ENCODE measurements around the gene RGR. TPM values are rescaled to one million over a fixed set of nuclear protein-coding genes. Genes with fewer than 3 reads are reported as not detected.

RGR gene
- total RNA-seq, 2 donors from 2014 or later = not detected

GRCh38 chr10:84261236-84261915 lies 16.5 kb downstream of the RGR start:
- TF ChIP-seq CTCF (IDR thresholded peaks at IDR 0.05) (no peak), POLR2A (IDR thresholded peaks at IDR 0.05) (no peak)
- WGBS, 2 donors = 80 to 82% methylated on average over 6 to 7 of the region's 7 CpGs
- intact Hi-C loops (cut with DNase I) = loop anchor here (5.0 to 10.0 kb wide), 2 partner anchors 113 to 281 kb away; no protein-coding TSS in a partner anchor

GRCh38 chr10:84262190-84262956 lies 17.5 kb downstream of the RGR start:
- H3K27ac ChIP-seq = no peak overlapping the region
- DNase-seq (no peak), ATAC-seq (no peak)
- no peaks in the 10 kb centered on the region for H3K27me3 ChIP-seq
- no peaks in the 10 kb centered on the region for H3K4me1 ChIP-seq
- intact Hi-C loops (cut with DNase I) = loop anchor here (5.0 to 10.0 kb wide), 2 partner anchors 112 to 280 kb away; no protein-coding TSS in a partner anchor
- no peak overlapping the region for H3K4me3 ChIP-seq
- no peaks in the 10 kb centered on the region for H3K9me3 ChIP-seq
- no peaks in the 10 kb centered on the region for H3K36me3 ChIP-seq (replicated peaks in 1 of 2; ENCODE audit: insufficient read depth in 1 of 2, low read depth in 2 of 2)
- no peak for TF ChIP-seq POLR2A (IDR thresholded peaks at IDR 0.05)
- no peak for TF ChIP-seq CTCF (IDR thresholded peaks at IDR 0.05)
- WGBS, 2 donors = 56 to 70% methylated on average over 13 of the region's 13 CpGs

More at GRCh38 chr10:84261236-84261915, 16.5 kb downstream of the RGR start:
- Histone ChIP-seq H3K27ac (no peak overlapping the region), H3K9me3 (no peaks in the 10 kb centered on the region), H3K4me3 (no peak overlapping the region), H3K4me1 (peaks cover 5% of the 10 kb centered on the region), H3K36me3 (replicated peaks in 1 of 2; ENCODE audit: insufficient read depth in 1 of 2, low read depth in 2 of 2) (no peaks in the 10 kb centered on the region), H3K27me3 (no peaks in the 10 kb centered on the region)
- DNase-seq (no peak), ATAC-seq (no peak)

GRCh38 chr10:84263716-84264115 lies 18.9 kb downstream of the RGR start:
- H3K27me3 ChIP-seq = no peaks in the 10 kb centered on the region

GRCh38 chr10:84264611-84265141 lies 19.8 kb downstream of the RGR start:
- H3K27ac ChIP-seq = no peak overlapping the region
- DNase-seq = peak; percentile 67 to 79 (median 72)
- TF ChIP-seq POLR2A (IDR thresholded peaks at IDR 0.05) (no peak), CTCF (IDR thresholded peaks at IDR 0.05) (peak; percentile 78 to 93 (median 87))
- intact Hi-C loops (cut with DNase I) = loop anchor here (5.0 to 10.0 kb wide), 2 partner anchors 110 to 278 kb away; no protein-coding TSS in a partner anchor
- H3K9me3 ChIP-seq = no peaks in the 10 kb centered on the region
- ATAC-seq = peak; percentile 85
- WGBS, 2 donors = 0 to 4% methylated on average over 11 of the region's 11 CpGs
- H3K27me3 ChIP-seq = no peaks in the 10 kb centered on the region
- no peaks in the 10 kb centered on the region for H3K36me3 ChIP-seq (replicated peaks in 1 of 2; ENCODE audit: insufficient read depth in 1 of 2, low read depth in 2 of 2)
- no peaks in the 10 kb centered on the region for H3K4me1 ChIP-seq
- no peak overlapping the region for H3K4me3 ChIP-seq

More at GRCh38 chr10:84263716-84264115, 18.9 kb downstream of the RGR start:
- Histone ChIP-seq H3K4me1 (no peaks in the 10 kb centered on the region), H3K4me3 (no peak overlapping the region), H3K36me3 (replicated peaks in 1 of 2; ENCODE audit: insufficient read depth in 1 of 2, low read depth in 2 of 2) (no peaks in the 10 kb centered on the region), H3K9me3 (no peaks in the 10 kb centered on the region), H3K27ac (no peak overlapping the region)
- intact Hi-C loops (cut with DNase I) = loop anchor here (5.0 to 10.0 kb wide), 2 partner anchors 111 to 279 kb away; no protein-coding TSS in a partner anchor
- DNase-seq = no peak
- ATAC-seq = no peak
- WGBS, 2 donors = 69 to 80% methylated on average over 5 of the region's 5 CpGs
- TF ChIP-seq CTCF (IDR thresholded peaks at IDR 0.05) (no peak), POLR2A (IDR thresholded peaks at IDR 0.05) (no peak)

Measured in body of pancreas (tissue), 4 donors.